ENCODE data around the gene FBLN1.
"Not testable (repeated sequence)": the region's sequence is repeated elsewhere in the genome, so short reads cannot be mapped to it uniquely, and the experiment has no call there.

Gene FBLN1

GRCh38 chr22:45483918-45484499, 18.7 kb upstream of the FBLN1 start:
- no peak overlapping the region for H3K4me3 ChIP-seq (ENCODE audit: low read length)
- DNase-seq (ENCODE audit: low read depth), result no peak

GRCh38 chr22:45484742-45485141, 17.9 kb upstream of the FBLN1 start:
- no peak overlapping the region for H3K4me3 ChIP-seq (ENCODE audit: low read length)
- no peak for TF ChIP-seq CTCF (conservative IDR thresholded peaks at IDR 0.05; ENCODE audit: low read length)
- DNase-seq (ENCODE audit: low read depth), result no peak

More at GRCh38 chr22:45483918-45484499, 18.7 kb upstream of the FBLN1 start:
- no peak for TF ChIP-seq CTCF (conservative IDR thresholded peaks at IDR 0.05; ENCODE audit: low read length)

GRCh38 chr22:45485261-45485660, 17.4 kb upstream of the FBLN1 start:
- TF ChIP-seq CTCF (conservative IDR thresholded peaks at IDR 0.05; ENCODE audit: low read length), result no peak
- no peak overlapping the region for H3K4me3 ChIP-seq (ENCODE audit: low read length)
- no peak for DNase-seq (ENCODE audit: low read depth)

- H3K4me3 ChIP-seq (ENCODE audit: low read length), result no peak overlapping the region
- DNase-seq (ENCODE audit: low read depth), result no peak
- no peak for TF ChIP-seq CTCF (conservative IDR thresholded peaks at IDR 0.05; ENCODE audit: low read length)
Measured at GRCh38 chr22:45488764-45489370, 13.8 kb upstream of the FBLN1 start.

- no peak for DNase-seq (ENCODE audit: low read depth)
- TF ChIP-seq CTCF (conservative IDR thresholded peaks at IDR 0.05; ENCODE audit: low read length), result no peak
- H3K4me3 ChIP-seq (ENCODE audit: low read length), result no peak overlapping the region
Measured at GRCh38 chr22:45490836-45491235, 11.8 kb upstream of the FBLN1 start.

- TF ChIP-seq CTCF (conservative IDR thresholded peaks at IDR 0.05; ENCODE audit: low read length), result no peak
- no peak overlapping the region for H3K4me3 ChIP-seq (ENCODE audit: low read length)
- DNase-seq (ENCODE audit: low read depth), result no peak
Measured at GRCh38 chr22:45491841-45492240, 10.8 kb upstream of the FBLN1 start.

- no peak overlapping the region for H3K4me3 ChIP-seq (ENCODE audit: low read length)
- DNase-seq (ENCODE audit: low read depth), result peak; percentile 86
- no peak for TF ChIP-seq CTCF (conservative IDR thresholded peaks at IDR 0.05; ENCODE audit: low read length)
Measured at GRCh38 chr22:45493286-45493771, 9.4 kb upstream of the FBLN1 start.

GRCh38 chr22:45494306-45494705, 8.4 kb upstream of the FBLN1 start:
- not testable (repeated sequence) for H3K4me3 ChIP-seq (ENCODE audit: low read length); DNase-seq (ENCODE audit: low read depth)

GRCh38 chr22:45495616-45496015, 7.1 kb upstream of the FBLN1 start:
- not testable (repeated sequence) for DNase-seq (ENCODE audit: low read depth); H3K4me3 ChIP-seq (ENCODE audit: low read length)

All from AG10803 (cell line).